ENCODE measurements around the gene YWHAE.

YWHAE gene

DNA sequence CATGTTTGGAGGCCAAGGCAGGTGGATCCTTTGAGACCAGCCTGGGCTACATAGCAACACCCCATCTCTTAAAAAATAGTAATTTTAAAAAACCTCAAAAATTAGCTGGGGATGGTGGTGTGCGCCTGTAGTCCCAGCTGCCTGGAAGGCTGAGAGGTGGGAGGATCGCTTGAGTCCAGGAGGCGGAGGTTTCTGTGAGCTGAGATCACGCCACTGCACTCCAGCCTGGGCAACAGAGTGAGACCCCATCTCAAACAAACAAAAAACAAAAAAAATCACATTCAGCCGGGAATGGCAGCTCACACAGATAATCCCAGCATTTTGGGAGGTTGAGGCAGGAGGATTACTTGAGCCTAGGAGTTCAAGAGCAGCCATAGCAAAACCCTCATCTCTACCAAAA is 16.4 kb upstream of the YWHAE start:
- TF ChIP-seq POLR2AphosphoS5 (IDR thresholded peaks at IDR 0.05; ENCODE audit: low read depth, low read length): no peak; the same call in 1 of the 2 replicates
- TF ChIP-seq FOXP2 (optimal IDR thresholded peaks at IDR 0.05; ENCODE audit: borderline replicate concordance, extremely low read depth, extremely low read length, insufficient read depth): no peak
- TF ChIP-seq, protein P1, sequence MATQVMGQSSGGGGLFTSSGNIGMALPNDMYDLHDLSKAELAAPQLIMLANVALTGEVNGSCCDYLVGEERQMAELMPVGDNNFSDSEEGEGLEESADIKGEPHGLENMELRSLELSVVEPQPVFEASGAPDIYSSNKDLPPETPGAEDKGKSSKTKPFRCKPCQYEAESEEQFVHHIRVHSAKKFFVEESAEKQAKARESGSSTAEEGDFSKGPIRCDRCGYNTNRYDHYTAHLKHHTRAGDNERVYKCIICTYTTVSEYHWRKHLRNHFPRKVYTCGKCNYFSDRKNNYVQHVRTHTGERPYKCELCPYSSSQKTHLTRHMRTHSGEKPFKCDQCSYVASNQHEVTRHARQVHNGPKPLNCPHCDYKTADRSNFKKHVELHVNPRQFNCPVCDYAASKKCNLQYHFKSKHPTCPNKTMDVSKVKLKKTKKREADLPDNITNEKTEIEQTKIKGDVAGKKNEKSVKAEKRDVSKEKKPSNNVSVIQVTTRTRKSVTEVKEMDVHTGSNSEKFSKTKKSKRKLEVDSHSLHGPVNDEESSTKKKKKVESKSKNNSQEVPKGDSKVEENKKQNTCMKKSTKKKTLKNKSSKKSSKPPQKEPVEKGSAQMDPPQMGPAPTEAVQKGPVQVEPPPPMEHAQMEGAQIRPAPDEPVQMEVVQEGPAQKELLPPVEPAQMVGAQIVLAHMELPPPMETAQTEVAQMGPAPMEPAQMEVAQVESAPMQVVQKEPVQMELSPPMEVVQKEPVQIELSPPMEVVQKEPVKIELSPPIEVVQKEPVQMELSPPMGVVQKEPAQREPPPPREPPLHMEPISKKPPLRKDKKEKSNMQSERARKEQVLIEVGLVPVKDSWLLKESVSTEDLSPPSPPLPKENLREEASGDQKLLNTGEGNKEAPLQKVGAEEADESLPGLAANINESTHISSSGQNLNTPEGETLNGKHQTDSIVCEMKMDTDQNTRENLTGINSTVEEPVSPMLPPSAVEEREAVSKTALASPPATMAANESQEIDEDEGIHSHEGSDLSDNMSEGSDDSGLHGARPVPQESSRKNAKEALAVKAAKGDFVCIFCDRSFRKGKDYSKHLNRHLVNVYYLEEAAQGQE (IDR thresholded peaks at IDR 0.05; ENCODE audit: insufficient read depth in 1 of 2, low read depth in 2 of 2, low read length in 2 of 2): no peak
- TF ChIP-seq SIN3A (IDR thresholded peaks at IDR 0.05; ENCODE audit: borderline replicate concordance, insufficient read depth, low read length): no peak
- TF ChIP-seq TAF1 (IDR thresholded peaks at IDR 0.05; ENCODE audit: borderline replicate concordance, insufficient read depth, low read length): no peak

DNA sequence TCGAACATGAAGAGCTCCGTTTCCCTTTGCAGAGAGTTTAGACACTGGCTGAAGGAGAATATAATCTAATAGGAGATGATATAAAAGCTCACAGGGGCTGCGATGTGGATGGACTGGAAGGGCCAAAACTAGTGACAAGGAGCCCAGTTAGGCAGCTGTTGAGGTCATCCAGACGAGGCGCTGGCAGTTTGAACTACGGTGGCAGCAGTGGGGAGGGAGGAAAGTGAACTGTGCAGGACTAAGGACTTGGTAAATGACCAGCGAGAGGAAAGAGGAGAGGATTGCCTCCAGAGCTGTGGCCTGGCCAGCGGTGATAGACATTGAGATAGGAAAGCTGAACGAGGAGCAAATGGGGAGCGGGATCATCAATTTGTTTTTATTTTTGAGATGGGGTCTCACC is 14.6 kb upstream of the YWHAE start:
- TF ChIP-seq TAF1 (IDR thresholded peaks at IDR 0.05; ENCODE audit: borderline replicate concordance, insufficient read depth, low read length): no peak
- no peak for TF ChIP-seq SIN3A (IDR thresholded peaks at IDR 0.05; ENCODE audit: borderline replicate concordance, insufficient read depth, low read length)
- TF ChIP-seq, protein P1 (IDR thresholded peaks at IDR 0.05; ENCODE audit: insufficient read depth in 1 of 2, low read depth in 2 of 2, low read length in 2 of 2): no peak
- no peak for TF ChIP-seq FOXP2 (optimal IDR thresholded peaks at IDR 0.05; ENCODE audit: borderline replicate concordance, extremely low read depth, extremely low read length, insufficient read depth)
- TF ChIP-seq POLR2AphosphoS5 (IDR thresholded peaks at IDR 0.05; ENCODE audit: low read depth, low read length): no peak

DNA sequence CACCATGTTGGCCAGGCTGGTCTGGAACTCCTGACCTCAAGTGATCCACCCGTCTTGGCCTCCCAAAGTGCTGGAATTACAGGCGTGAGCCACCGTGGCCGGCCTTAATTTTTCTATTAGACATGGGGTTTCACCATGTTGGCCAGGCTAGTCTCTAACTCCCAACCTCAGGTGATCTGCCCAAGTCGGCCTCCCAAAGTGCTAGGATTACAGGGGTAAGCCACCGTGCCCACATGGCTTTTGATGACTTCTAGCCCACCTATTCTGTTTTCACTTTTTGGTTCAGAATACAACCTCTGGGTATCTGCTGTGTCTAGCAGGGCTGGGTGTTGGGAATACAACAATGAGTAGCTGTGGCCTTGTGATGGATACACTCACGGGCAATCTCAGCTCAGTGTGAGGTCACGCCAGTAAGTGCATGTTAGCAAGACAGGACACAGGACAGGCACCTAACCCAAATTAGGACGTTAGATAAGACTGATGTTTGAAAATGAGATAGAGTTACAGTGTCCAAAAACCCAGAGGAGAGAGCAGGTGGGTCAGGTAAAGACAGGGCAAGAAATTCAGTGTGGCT is 14.1 kb upstream of the YWHAE start:
- TF ChIP-seq, protein P1 (IDR thresholded peaks at IDR 0.05; ENCODE audit: insufficient read depth in 1 of 2, low read depth in 2 of 2, low read length in 2 of 2): no peak
- TF ChIP-seq SIN3A (IDR thresholded peaks at IDR 0.05; ENCODE audit: borderline replicate concordance, insufficient read depth, low read length): no peak
- TF ChIP-seq FOXP2 (optimal IDR thresholded peaks at IDR 0.05; ENCODE audit: borderline replicate concordance, extremely low read depth, extremely low read length, insufficient read depth): no peak
- no peak for TF ChIP-seq POLR2AphosphoS5 (IDR thresholded peaks at IDR 0.05; ENCODE audit: low read depth, low read length)
- no peak for TF ChIP-seq TAF1 (IDR thresholded peaks at IDR 0.05; ENCODE audit: borderline replicate concordance, insufficient read depth, low read length)

DNA sequence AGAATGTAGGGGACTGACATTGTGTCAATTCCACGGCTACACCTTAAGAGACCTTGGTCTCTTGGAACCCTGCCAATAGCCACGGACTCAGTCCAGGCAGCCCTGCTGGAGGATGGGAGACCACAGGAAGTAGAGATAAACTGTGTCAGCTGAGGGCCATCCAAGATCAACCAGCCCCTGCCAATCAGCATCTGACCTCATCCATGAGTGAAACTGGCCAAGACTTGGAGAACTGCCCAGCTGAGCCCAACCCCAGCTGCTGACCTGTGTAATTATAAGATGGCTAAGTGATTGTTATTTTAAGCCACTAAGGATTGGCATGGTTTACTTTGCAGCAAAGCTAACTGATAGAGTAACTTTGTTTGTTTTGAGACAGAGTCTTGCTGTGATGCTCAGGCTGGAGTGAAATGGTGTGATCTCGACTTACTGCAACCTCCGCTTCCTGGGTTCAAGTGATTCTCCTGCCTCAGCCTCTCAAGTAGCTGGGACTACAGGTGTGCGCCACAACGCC is 13.3 kb upstream of the YWHAE start:
- TF ChIP-seq FOXP2 (optimal IDR thresholded peaks at IDR 0.05; ENCODE audit: borderline replicate concordance, extremely low read depth, extremely low read length, insufficient read depth) (peak; percentile 62), POLR2AphosphoS5 (IDR thresholded peaks at IDR 0.05; ENCODE audit: low read depth, low read length) (no peak), TAF1 (IDR thresholded peaks at IDR 0.05; ENCODE audit: borderline replicate concordance, insufficient read depth, low read length) (peak; percentile 53; the same call in 1 of the 2 replicates)
- TF ChIP-seq, protein P1 (IDR thresholded peaks at IDR 0.05; ENCODE audit: insufficient read depth in 1 of 2, low read depth in 2 of 2, low read length in 2 of 2): peak in 1 of 2 experiments; percentile 68; a peak in 1 of 4 replicates

All from PFSK-1 (cell line).